Adipocyte (in vitro differentiated cells): Measurements from ENCODE around the gene WNT5B.

ENCODE experiments used
- DNase-seq: peaks from one replicate; pipeline ENCODE4 v3.0.0-alpha.2; 2015; ENCODE audit warnings: low read depth
- H3K27me3 ChIP-seq: replicated peaks from 2 replicates; pipeline ENCODE4 v1.7.0; 2013; ENCODE audit warnings: mild to moderate bottlenecking, low read length, moderate library complexity; ENCODE audit not compliant: control insufficient read depth, insufficient read depth
- H3K36me3 ChIP-seq: 2 replicates; pipeline ENCODE4 v1.7.0; 2013; ENCODE audit warnings: low read length, mild to moderate bottlenecking, moderate library complexity; ENCODE audit not compliant: control insufficient read depth, insufficient read depth, severe bottlenecking
- H3K4me1 ChIP-seq: 2 replicates; pipeline ENCODE4 v1.7.0; 2013; ENCODE audit warnings: mild to moderate bottlenecking, low read length, moderate library complexity; ENCODE audit not compliant: control insufficient read depth, insufficient read depth
- H3K4me3 ChIP-seq: 2 replicates; pipeline ENCODE4 v1.7.0; 2013; ENCODE audit warnings: mild to moderate bottlenecking, low read length, moderate library complexity
- H3K9ac ChIP-seq: 2 replicates; pipeline ENCODE4 v1.7.0; 2013; ENCODE audit warnings: mild to moderate bottlenecking, low read length, moderate library complexity
- H3K9me3 ChIP-seq: 2 replicates; pipeline ENCODE4 v1.7.0; 2013; ENCODE audit warnings: mild to moderate bottlenecking, low read length, moderate library complexity; ENCODE audit not compliant: control insufficient read depth

WNT5B gene

DNA sequence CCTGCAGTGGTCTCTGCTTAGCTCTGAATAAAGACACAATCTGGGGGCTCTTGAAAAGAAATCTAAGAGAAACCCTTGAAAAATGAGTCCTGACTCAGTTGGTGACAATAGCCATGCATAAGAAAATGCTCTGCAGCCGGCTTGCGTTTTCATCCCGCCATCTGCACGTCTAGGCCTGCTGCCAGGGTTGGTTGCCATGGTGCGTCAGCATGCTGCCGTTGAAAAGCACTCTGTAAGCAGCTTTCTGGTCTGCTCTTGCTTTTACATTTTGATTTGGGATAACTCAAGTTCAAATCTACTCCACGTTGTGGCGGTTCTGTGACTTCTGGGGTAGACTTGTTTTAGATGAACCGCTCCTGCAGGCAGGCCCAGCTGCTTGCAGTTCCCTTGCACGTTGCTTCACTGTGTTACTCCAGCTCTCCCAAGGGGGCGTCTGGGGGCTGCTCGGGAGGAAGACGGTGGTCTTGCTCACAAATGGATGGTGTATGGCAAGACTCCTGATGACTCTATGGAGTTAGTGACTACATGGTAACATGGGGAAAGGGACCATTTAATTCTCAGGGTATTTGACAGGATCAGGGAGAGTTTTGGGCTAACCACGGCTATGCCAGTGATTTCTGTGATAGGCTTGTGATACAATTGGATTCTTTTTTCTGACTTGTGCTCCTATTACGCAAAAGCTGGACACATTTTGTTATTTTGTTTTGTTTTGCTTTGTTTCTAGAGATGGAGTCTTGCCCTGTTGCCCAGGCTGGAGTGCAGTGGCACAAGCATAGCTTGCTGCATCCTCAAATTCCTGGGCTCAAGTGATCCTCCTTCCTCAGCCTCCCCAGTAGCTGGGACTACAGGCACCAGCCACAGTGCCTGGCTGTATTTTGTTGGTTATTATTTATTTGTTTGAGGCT is 15.8 kb downstream of the WNT5B start:
- no peaks in the 10 kb centered on the region for H3K36me3 ChIP-seq
- H3K9me3 ChIP-seq, result no peaks in the 10 kb centered on the region
- H3K27me3 ChIP-seq, result no peaks in the 10 kb centered on the region
- no peak overlapping the region for H3K9ac ChIP-seq
- DNase-seq, result peak; percentile 57
- H3K4me3 ChIP-seq, result peak overlapping the region; percentile 46
- H3K4me1 ChIP-seq, result peaks cover 17% of the 10 kb centered on the region

GRCh38 chr12:1645819-1646218 is 16.8 kb downstream of the WNT5B start:
- Histone ChIP-seq H3K9me3 (no peaks in the 10 kb centered on the region), H3K27me3 (no peaks in the 10 kb centered on the region), H3K9ac (no peak overlapping the region), H3K4me1 (peaks cover 28% of the 10 kb centered on the region), H3K4me3 (no peak overlapping the region), H3K36me3 (no peaks in the 10 kb centered on the region)
- no peak for DNase-seq

- no peak overlapping the region for H3K4me3 ChIP-seq
- H3K9me3 ChIP-seq, result no peaks in the 10 kb centered on the region
- H3K9ac ChIP-seq, result no peak overlapping the region
- DNase-seq, result no peak
- no peaks in the 10 kb centered on the region for H3K36me3 ChIP-seq
- no peaks in the 10 kb centered on the region for H3K27me3 ChIP-seq
- H3K4me1 ChIP-seq, result peaks cover 28% of the 10 kb centered on the region
Measured at GRCh38 chr12:1646569-1647284, 17.7 kb downstream of the WNT5B start.

GRCh38 chr12:1647285-1647669 is 18.2 kb downstream of the WNT5B start:
- no peaks in the 10 kb centered on the region for H3K9me3 ChIP-seq
- H3K9ac ChIP-seq, result no peak overlapping the region
- no peaks in the 10 kb centered on the region for H3K36me3 ChIP-seq
- DNase-seq, result no peak
- peaks cover 28% of the 10 kb centered on the region for H3K4me1 ChIP-seq
- no peak overlapping the region for H3K4me3 ChIP-seq
- no peaks in the 10 kb centered on the region for H3K27me3 ChIP-seq

DNA sequence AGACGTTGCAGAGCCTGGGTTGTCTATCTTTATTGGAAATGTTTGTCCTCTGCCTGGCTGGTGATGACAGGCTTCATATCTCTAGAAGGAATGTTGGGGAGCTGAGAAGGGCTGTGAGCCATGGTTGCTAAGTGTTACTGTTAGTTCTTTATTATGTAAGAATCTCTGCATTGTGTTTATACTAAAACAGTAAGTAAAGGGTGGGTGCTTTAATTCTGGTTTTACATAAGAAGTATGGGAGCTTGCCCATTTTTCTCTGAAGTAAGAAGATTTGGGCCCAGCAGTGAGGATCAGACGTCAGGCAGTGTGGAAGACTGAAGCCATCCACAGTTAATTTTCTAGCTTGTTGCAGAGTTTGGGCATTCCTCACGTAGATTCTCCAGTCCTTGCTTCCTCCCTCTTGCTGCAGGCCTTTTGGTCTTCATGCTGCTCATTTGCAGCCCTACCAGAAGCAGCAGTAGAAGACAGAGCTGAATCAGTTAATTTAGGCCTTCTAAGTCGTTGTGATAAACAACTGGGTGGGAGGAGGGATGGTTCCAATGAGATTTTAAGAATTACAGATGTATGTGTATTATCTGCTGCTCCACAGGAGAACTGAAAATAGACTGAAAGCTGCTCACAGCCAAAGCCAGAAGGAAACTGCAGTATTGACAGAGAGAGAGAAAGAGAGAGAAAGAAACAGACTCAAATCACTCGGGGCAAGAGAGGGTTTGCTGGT is 21.4 kb downstream of the WNT5B start:
- Histone ChIP-seq H3K27me3 (no peaks in the 10 kb centered on the region), H3K4me1 (peaks cover 14% of the 10 kb centered on the region), H3K9ac (no peak overlapping the region), H3K36me3 (no peaks in the 10 kb centered on the region), H3K9me3 (no peaks in the 10 kb centered on the region), H3K4me3 (no peak overlapping the region)
- no peak for DNase-seq

DNA sequence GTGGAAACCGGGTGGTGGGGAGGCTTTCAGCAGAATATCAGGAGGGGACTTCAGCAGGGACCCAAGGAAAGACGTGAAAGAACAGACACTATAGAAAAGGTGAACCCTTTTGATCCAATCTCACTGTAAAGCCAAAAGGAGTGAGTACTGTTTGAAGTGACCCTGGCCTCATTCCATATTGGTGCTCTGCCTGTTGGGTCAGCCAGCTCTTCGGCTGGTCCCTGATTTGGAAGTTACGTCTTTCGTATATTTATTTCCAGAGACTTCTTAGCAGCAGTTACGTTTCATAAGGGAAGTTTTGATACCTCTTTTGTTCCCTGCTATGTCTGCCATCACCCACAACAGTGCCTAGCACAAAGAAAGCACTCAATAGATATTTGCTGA is 21.9 kb downstream of the WNT5B start:
- no peak overlapping the region for H3K9ac ChIP-seq
- no peaks in the 10 kb centered on the region for H3K36me3 ChIP-seq
- H3K9me3 ChIP-seq, result no peaks in the 10 kb centered on the region
- no peak overlapping the region for H3K4me3 ChIP-seq
- H3K27me3 ChIP-seq, result no peaks in the 10 kb centered on the region
- peaks cover 13% of the 10 kb centered on the region for H3K4me1 ChIP-seq
- DNase-seq, result no peak

GRCh38 chr12:1651946-1652345 is 22.9 kb downstream of the WNT5B start:
- Histone ChIP-seq H3K36me3 (no peaks in the 10 kb centered on the region), H3K4me3 (no peak overlapping the region), H3K27me3 (no peaks in the 10 kb centered on the region), H3K9me3 (no peaks in the 10 kb centered on the region), H3K4me1 (peaks cover 13% of the 10 kb centered on the region), H3K9ac (no peak overlapping the region)
- no peak for DNase-seq

DNA sequence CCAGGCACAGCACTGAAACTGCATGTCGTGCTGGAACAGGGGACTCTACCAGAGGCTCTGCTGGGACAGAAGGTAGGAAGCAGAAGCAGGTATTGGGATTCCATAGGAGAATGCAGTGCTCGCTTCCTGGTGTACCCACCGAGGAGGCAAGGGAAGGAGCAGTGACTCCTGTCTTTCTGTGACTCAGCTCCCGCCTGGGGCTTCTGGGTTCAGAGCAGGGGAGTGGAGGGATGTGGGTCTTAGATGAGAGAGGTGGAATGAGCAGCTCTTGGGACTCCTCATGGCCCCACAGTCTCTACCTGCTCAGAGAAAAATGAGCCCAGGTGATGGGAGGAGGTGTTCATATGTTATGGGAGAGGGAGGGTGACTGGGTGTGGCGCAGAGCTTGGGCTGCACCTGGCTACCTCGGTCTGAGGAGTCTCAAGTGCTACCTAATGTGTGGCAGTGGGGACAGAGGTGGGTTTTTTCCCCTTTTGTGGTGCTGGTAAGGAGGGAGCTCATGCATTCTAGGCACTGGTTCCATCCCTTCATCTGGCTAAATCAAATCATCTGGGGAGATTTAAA is 26.3 kb downstream of the WNT5B start:
- no peaks in the 10 kb centered on the region for H3K27me3 ChIP-seq
- H3K4me3 ChIP-seq, result no peak overlapping the region
- no peaks in the 10 kb centered on the region for H3K36me3 ChIP-seq
- H3K9me3 ChIP-seq, result no peaks in the 10 kb centered on the region
- peaks cover 5% of the 10 kb centered on the region for H3K4me1 ChIP-seq
- H3K9ac ChIP-seq, result no peak overlapping the region
- no peak for DNase-seq

- no peak overlapping the region for H3K9ac ChIP-seq
- H3K4me3 ChIP-seq, result no peak overlapping the region
- peaks cover 2% of the 10 kb centered on the region for H3K4me1 ChIP-seq
- no peaks in the 10 kb centered on the region for H3K27me3 ChIP-seq
- no peaks in the 10 kb centered on the region for H3K9me3 ChIP-seq
- DNase-seq, result no peak
- no peaks in the 10 kb centered on the region for H3K36me3 ChIP-seq
Measured at GRCh38 chr12:1656902-1657301, 27.9 kb downstream of the WNT5B start.

DNA sequence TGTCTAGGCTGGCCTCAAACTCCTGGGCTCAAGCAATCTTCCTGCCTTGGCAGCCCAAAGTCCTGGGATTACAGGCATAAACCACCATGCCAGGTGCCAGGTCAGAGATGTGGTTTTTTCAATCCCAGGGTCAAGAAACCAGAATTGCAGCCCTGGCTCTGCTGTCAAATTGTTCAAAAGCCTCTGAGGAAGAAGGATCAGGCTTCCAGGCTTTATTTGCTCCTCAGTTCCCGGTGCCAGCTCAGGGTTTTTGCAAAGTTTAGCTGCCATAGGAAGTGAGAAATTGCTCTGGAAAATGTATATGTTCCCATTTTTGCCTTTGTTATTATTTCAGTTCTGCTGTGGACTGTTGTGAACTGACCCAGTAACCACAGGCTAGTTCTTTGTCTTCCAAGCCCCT is 28.7 kb downstream of the WNT5B start:
- no peaks in the 10 kb centered on the region for H3K36me3 ChIP-seq

More for the DNA sequence above, 28.7 kb downstream of the WNT5B start:
- Histone ChIP-seq H3K9me3 (no peaks in the 10 kb centered on the region), H3K4me3 (no peak overlapping the region), H3K9ac (no peak overlapping the region), H3K27me3 (no peaks in the 10 kb centered on the region), H3K4me1 (peaks cover 2% of the 10 kb centered on the region)
- no peak for DNase-seq
